ENCODE measurements around the gene CCDC74A. TPM values are rescaled to one million over a fixed set of nuclear protein-coding genes. Genes with fewer than 3 reads are reported as not detected.

The CCDC74A gene
- total RNA-seq, result 8.9 and 10.1 TPM in 2 replicates

DNA sequence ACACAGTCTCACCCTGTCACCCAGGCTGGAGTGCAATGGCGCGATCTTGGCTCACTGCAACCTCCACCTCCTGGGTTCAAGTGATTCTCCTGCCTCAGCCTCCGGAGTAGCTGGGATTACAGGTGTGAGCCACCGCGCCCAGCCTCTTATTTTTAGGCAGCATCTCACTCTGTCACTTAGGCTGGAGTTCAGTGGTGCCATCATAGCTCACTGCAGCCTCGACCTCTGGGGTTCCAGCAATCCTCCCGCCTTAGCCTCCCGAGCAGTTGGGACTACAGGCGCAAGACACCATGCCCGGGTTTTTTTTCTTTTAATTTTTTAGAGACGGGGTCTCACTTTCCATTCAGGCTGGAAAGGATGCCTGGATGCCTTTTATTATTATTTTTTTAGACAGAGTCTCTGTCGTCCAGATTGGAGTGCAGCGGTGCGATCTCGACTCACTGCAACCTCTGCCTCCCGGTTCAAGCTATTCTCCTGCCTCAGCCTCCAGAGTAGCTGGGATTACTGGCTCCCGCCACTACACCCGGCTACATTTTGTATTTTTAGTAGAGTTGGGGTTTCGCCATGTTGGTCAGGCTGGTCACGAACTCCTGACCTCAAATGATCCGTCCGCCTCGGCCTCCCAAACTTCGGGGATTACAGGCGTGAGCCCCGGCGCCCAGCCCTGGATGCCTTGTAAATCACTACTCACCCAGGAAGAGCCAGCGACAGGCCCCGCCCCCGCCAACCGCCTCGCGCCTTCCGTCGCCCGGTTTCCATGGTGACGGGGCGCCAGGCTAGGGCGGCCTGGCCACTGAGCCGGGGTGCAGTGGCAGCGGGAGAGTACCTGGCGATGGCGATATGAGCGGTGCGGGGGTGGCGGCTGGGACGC is at the start of gene CCDC74A:
Gene CCDC74A (plus strand): TSS at position 758 of the 871 bp plus-strand sequence. CDS start 83 bp downstream, at position 841.

DNA sequence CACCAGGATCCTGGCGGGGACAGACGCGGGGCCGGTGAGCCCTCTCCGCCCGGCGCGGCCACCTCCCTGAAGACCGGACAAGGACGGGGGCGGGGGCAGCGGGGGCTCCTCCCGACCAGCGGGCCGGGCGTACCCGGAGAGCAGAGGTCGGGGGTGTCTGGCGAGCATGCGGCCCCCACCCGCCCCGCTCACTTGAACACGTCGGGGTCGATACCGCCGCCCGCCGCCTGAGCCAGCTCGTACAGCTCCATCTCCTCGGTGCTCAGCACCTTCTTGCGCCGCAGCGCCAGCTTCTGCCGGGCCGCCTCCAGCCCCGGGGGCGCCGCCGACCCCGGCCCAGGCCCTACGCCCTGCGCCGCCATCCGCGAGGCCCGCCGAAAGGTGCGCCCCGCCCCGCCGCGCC is 35.7 kb upstream of the CCDC74A start, which contains the start of gene MZT2A:
Gene MZT2A (minus strand): TSS at position 383 of the 403 bp plus-strand sequence. CDS start 21 bp downstream, at position 362.

Other genes with a start within 250 kb of the CCDC74A start
- gene RAB6D, start 163.7 kb upstream of the CCDC74A start, total RNA-seq, result not detected in 2 replicates
- gene TUBA3D, start 51.8 kb upstream of the CCDC74A start, total RNA-seq, result 0.10 TPM in 1 of 2 replicates, not detected in the other
- gene MZT2A, start 35.5 kb upstream of the CCDC74A start, total RNA-seq, result 44.2 and 49.3 TPM in 2 replicates

All from smooth muscle cell of the pulmonary artery (primary cell).